Karpas-422 (cell line): Measurements from ENCODE around the gene MYEOV. TPM values are rescaled to one million over a fixed set of nuclear protein-coding genes. Genes with fewer than 3 reads are reported as not detected.

Experiments used
- DNase-seq: peaks from one replicate; pipeline ENCODE4 v3.0.0-alpha.2; 2015
- H2AFZ ChIP-seq: fragments of 200-600 bp; sonication (generic); 2 replicates; pipeline ENCODE4 v1.6.1; 2014; ENCODE audit warnings: antibody characterized with exemption, low read length, mixed read lengths
- H3K27ac ChIP-seq: fragments of 200-600 bp; sonication (generic); 2 replicates; pipeline ENCODE4 v1.5.1; 2014; ENCODE audit warnings: mild to moderate bottlenecking, low read length, moderate library complexity
- H3K27me3 ChIP-seq: fragments of 200-600 bp; sonication (generic); 2 replicates; pipeline ENCODE4 v1.6.1; 2014; ENCODE audit warnings: low read length, mixed read lengths
- H3K36me3 ChIP-seq: fragments of 200-600 bp; sonication (generic); 2 replicates; pipeline ENCODE4 v1.6.1; 2014; ENCODE audit warnings: low read length, mixed read lengths; ENCODE audit not compliant: insufficient read depth
- H3K4me1 ChIP-seq: fragments of 200-600 bp; sonication (generic); 2 replicates; pipeline ENCODE4 v1.6.1; 2014; ENCODE audit warnings: mild to moderate bottlenecking, low read length, mixed read lengths
- H3K4me2 ChIP-seq: fragments of 200-600 bp; sonication (generic); 2 replicates; pipeline ENCODE4 v1.6.1; 2014; ENCODE audit warnings: low read length, low read depth, mild to moderate bottlenecking; ENCODE audit not compliant: poor library complexity, severe bottlenecking
- H3K4me3 ChIP-seq: fragments of 200-600 bp; sonication (generic); 2 replicates; pipeline ENCODE4 v1.5.1; 2014; ENCODE audit warnings: mild to moderate bottlenecking, antibody characterized with exemption, low read length, mixed read lengths
- H3K79me2 ChIP-seq: fragments of 200-600 bp; sonication (generic); 2 replicates; pipeline ENCODE4 v1.6.1; 2014; ENCODE audit warnings: mild to moderate bottlenecking, low read length, mixed read lengths
- H3K9ac ChIP-seq: fragments of 200-600 bp; sonication (generic); 2 replicates; pipeline ENCODE4 v1.6.0; 2014; ENCODE audit warnings: low read length
- H3K9me2 ChIP-seq: fragments of 200-600 bp; sonication (generic), shearing (Covaris generic); replicated peaks from 2 replicates; pipeline ENCODE4 v1.6.0; 2014; ENCODE audit warnings: mild to moderate bottlenecking, low read length, moderate library complexity; ENCODE audit not compliant: insufficient read depth
- H3K9me3 ChIP-seq: fragments of 300-700, 200-600 bp; sonication (generic); 2 replicates; pipeline ENCODE4 v1.6.1; 2014; ENCODE audit warnings: low read length, mixed read lengths
- H4K20me1 ChIP-seq: fragments of 200-600 bp; sonication (generic); 2 replicates; pipeline ENCODE4 v1.6.1; 2014; ENCODE audit warnings: mild to moderate bottlenecking, antibody characterized with exemption, low read length, low read depth; ENCODE audit not compliant: insufficient read depth
- total RNA-seq: library from RNA; depleted of rRNA; stranded (reverse); fragments of >200 nt; shearing (Covaris generic); gene quantifications from 2 replicates; pipeline ENCODE4 v1.2.3, GENCODE V29; 2014; ENCODE audit warnings: low replicate concordance

Gene MYEOV
- total RNA-seq, 1 experiment from 2014 or later: 0.22 TPM

DNA sequence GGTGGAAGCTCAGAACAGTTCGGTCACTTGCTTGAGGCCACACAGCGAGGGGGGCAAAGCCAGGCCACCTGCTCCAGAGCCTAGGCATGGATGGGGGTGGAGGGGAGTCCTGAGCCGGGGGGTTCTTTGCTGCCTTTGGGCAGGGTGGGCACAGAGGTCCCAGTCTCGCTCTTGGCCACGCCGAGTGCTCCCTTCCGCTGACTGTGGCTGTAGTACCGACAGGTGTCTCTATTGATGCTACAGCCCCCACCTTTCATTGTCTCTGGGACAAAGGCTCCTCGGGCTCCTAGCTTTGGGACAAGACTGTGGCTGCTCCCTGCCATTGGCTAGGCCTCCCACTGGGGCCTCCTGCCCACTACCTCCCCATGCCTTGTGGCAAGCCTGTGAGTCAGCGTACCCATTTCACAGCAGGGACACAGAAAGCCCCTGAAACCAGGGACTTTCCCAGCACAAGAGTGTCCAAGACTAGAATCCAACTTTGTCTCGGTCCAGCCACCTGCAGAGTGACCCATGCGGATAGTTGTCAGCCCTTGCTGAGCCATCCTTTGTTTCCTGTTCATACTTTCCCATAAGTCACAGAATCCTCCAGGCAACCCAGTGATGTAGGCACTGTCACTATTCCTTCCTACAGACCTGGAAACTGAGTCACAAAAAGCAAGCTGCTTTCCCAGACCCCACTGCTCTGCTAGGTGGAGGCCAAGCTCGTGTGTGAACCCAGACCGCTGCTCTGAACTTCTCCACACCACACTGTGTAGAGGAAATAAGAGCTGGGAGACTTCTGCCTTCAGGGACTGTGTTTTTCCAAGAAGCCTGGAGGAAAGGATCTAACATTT lies 17.2 kb downstream of the MYEOV start:
- Histone ChIP-seq H3K9me2 (no peaks in the 10 kb centered on the region), H3K4me1 (no peaks in the 10 kb centered on the region), H3K79me2 (no peaks in the 10 kb centered on the region), H3K4me3 (no peak overlapping the region), H3K27ac (no peak overlapping the region), H3K9me3 (no peaks in the 10 kb centered on the region), H3K4me2 (no peak overlapping the region), H3K9ac (no peak overlapping the region), H3K36me3 (no peaks in the 10 kb centered on the region), H4K20me1 (no peaks in the 10 kb centered on the region), H3K27me3 (no peaks in the 10 kb centered on the region), H2AFZ (no peak overlapping the region)
- no peak for DNase-seq

DNA sequence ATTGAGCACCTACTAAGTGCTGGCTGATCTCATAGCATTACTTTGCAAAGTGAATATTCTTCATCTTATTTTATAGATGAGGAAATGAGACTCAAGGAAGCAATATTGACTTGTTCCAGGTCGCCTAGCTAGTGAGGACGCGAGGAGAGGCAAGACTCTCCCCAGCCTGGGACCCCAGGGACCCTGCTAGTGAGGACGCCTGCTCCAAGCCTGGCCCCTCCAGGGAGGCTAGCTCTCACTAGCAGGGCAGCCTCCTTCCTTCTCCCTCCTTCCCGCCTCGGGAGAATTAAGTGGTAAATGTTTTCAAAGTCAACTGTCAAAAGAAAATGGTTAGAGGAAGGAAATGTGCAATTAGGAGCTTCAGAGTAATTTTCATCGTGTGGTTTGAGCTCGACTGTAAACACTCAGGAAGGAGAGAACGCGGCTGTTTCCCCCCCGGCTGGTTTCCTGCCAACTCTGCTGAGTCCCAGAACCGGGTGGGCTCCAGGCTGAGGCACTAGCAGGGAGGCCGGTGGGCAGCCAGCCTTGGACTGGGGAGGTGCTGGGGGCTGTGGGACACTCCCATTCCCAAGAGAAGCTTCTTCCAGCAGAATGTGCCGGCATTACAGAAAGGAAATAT lies 17.9 kb downstream of the MYEOV start:
- no peaks in the 10 kb centered on the region for H3K79me2 ChIP-seq
- no peaks in the 10 kb centered on the region for H3K9me3 ChIP-seq
- H2AFZ ChIP-seq: no peak overlapping the region
- H3K27me3 ChIP-seq: no peaks in the 10 kb centered on the region
- H3K4me2 ChIP-seq: no peak overlapping the region
- H3K9me2 ChIP-seq: no peaks in the 10 kb centered on the region
- no peak for DNase-seq
- no peaks in the 10 kb centered on the region for H3K4me1 ChIP-seq
- no peaks in the 10 kb centered on the region for H3K36me3 ChIP-seq
- H3K9ac ChIP-seq: no peak overlapping the region
- H3K4me3 ChIP-seq: no peak overlapping the region
- no peaks in the 10 kb centered on the region for H4K20me1 ChIP-seq
- H3K27ac ChIP-seq: no peak overlapping the region

- Histone ChIP-seq H3K27me3 (no peaks in the 10 kb centered on the region), H2AFZ (no peak overlapping the region), H3K79me2 (no peaks in the 10 kb centered on the region), H3K4me2 (no peak overlapping the region), H4K20me1 (no peaks in the 10 kb centered on the region), H3K36me3 (no peaks in the 10 kb centered on the region), H3K9me3 (no peaks in the 10 kb centered on the region), H3K9ac (no peak overlapping the region), H3K4me1 (no peaks in the 10 kb centered on the region), H3K9me2 (no peaks in the 10 kb centered on the region), H3K27ac (no peak overlapping the region), H3K4me3 (no peak overlapping the region)
- DNase-seq: no peak
Measured at GRCh38 chr11:69312453-69313404, 18.8 kb downstream of the MYEOV start.

GRCh38 chr11:69313992-69314391 lies 20.0 kb downstream of the MYEOV start:
- no peaks in the 10 kb centered on the region for H3K9me2 ChIP-seq
- no peak overlapping the region for H3K9ac ChIP-seq
- no peak overlapping the region for H2AFZ ChIP-seq
- H3K4me2 ChIP-seq: no peak overlapping the region
- no peaks in the 10 kb centered on the region for H3K4me1 ChIP-seq
- no peak overlapping the region for H3K4me3 ChIP-seq
- no peaks in the 10 kb centered on the region for H3K36me3 ChIP-seq
- no peaks in the 10 kb centered on the region for H3K79me2 ChIP-seq
- no peak for DNase-seq
- no peak overlapping the region for H3K27ac ChIP-seq
- H3K27me3 ChIP-seq: no peaks in the 10 kb centered on the region
- H3K9me3 ChIP-seq: no peaks in the 10 kb centered on the region
- H4K20me1 ChIP-seq: no peaks in the 10 kb centered on the region

- H3K27me3 ChIP-seq: no peaks in the 10 kb centered on the region
- no peak overlapping the region for H2AFZ ChIP-seq
- no peak overlapping the region for H3K9ac ChIP-seq
- no peak overlapping the region for H3K27ac ChIP-seq
- H3K4me3 ChIP-seq: no peak overlapping the region
- H3K79me2 ChIP-seq: no peaks in the 10 kb centered on the region
- no peaks in the 10 kb centered on the region for H3K9me2 ChIP-seq
- H3K4me1 ChIP-seq: no peaks in the 10 kb centered on the region
- H4K20me1 ChIP-seq: no peaks in the 10 kb centered on the region
- no peak for DNase-seq
- H3K4me2 ChIP-seq: no peak overlapping the region
- H3K36me3 ChIP-seq: no peaks in the 10 kb centered on the region
- H3K9me3 ChIP-seq: no peaks in the 10 kb centered on the region
Measured at GRCh38 chr11:69314555-69314954, 20.6 kb downstream of the MYEOV start.

- Histone ChIP-seq H3K27me3 (no peaks in the 10 kb centered on the region), H3K27ac (no peak overlapping the region), H3K9me2 (no peaks in the 10 kb centered on the region), H3K4me1 (no peaks in the 10 kb centered on the region), H3K79me2 (no peaks in the 10 kb centered on the region), H3K4me2 (no peak overlapping the region), H2AFZ (no peak overlapping the region), H4K20me1 (no peaks in the 10 kb centered on the region), H3K36me3 (no peaks in the 10 kb centered on the region), H3K4me3 (no peak overlapping the region), H3K9ac (no peak overlapping the region), H3K9me3 (no peaks in the 10 kb centered on the region)
- DNase-seq: no peak
Measured at GRCh38 chr11:69316956-69317355, 23.0 kb downstream of the MYEOV start.

- H3K36me3 ChIP-seq: no peaks in the 10 kb centered on the region
- H3K27ac ChIP-seq: no peak overlapping the region
- DNase-seq: no peak
- H3K4me1 ChIP-seq: no peaks in the 10 kb centered on the region
- no peak overlapping the region for H3K4me3 ChIP-seq
- H2AFZ ChIP-seq: no peak overlapping the region
- no peak overlapping the region for H3K9ac ChIP-seq
- H3K4me2 ChIP-seq: no peak overlapping the region
- H3K9me3 ChIP-seq: no peaks in the 10 kb centered on the region
- H3K9me2 ChIP-seq: no peaks in the 10 kb centered on the region
- H4K20me1 ChIP-seq: no peaks in the 10 kb centered on the region
- no peaks in the 10 kb centered on the region for H3K27me3 ChIP-seq
- H3K79me2 ChIP-seq: no peaks in the 10 kb centered on the region
Measured at GRCh38 chr11:69317401-69318092, 23.6 kb downstream of the MYEOV start.
